ENCODE measurements around the gene SLC25A25. TPM values are rescaled to one million over a fixed set of nuclear protein-coding genes. Genes with fewer than 3 reads are reported as not detected.
A peak's percentile ranks its signal among the peaks of the same experiment; 100 is the strongest.

The SLC25A25 gene
- total and polyA plus RNA-seq, 11 donors, result 1.7 to 15.1 (median 6.7) TPM

DNA sequence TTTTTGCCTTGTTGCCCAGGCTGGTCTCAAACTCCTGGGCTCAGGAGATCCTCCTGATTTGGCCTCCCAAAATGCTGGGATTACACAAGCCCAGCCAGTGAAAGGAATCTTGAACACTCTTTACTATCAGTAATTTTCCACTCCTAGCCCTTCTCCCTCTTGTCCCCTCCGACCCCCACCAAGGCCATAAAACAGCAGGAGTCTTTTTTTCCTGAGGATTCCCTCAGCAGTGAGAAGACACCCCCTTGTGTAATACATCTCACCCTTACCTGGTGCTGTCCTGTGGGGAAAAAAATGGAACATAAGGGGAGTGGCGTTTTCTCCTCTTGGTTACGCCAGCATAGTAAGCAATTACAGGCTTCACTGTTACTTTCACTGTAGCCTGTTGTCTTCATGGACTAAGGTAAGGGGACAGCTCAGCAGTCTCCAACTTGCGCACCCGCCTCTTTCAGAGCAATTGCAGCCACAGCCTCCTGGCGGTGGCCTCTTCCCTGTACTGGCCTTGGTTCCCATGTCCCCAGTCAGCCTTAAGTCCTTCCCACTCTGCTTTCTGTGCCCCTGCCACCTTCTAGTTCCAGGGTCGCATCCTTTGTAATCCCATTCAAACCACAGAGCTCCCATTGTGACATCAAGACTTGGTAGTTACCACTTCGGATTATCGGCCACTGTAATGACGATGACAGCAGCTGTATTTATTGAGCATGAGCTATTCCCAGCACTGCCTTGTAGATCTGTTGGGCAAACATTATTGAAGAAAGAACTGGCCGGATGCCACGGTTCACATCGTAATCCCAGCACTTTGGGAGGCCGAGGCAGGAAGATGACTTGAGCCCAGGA is 10.9 kb upstream of the SLC25A25 start:
- no peak for ATAC-seq

DNA sequence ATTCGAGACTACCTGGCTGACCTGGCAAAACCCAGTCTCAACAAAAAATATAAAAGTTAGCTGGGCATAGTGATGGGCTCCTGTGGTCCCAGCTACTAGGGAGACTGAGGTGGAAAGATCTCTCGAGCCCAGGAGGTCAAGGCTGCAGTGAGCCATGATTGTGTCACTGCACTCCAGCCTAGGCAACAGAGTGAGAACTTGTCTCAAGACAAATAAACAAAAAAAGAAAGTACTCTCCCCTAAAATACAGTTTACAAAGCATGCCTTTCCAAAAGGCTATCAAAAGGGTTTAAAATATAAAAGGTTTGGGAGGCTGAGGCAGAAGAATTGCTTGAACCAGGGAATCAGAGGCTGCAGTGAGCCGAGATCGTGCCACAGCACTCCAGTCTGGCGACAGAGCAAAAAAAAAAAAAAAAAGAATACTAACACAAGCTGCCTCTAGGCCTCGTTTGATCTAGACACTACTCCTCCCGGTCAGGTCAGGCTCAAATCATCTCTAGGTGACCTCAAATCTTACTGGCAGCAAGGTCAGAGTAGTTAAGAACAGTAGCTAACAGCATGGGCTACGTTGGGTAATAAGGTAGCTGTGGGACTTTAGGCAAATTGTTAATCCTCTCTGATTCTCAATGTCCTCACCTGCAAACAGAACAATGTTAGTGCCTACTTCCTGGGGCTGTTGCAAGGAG is 10.2 kb upstream of the SLC25A25 start:
- H3K27ac ChIP-seq, result no peak overlapping the region

More for the DNA sequence above, 10.9 kb upstream of the SLC25A25 start:
- no peak overlapping the region for H3K4me3 ChIP-seq
- peaks cover 0 to 54% (median 21%) of the 10 kb centered on the region in 12 donors for H3K4me1 ChIP-seq
- no peaks in the 10 kb centered on the region for H3K27me3 ChIP-seq
- H3K27ac ChIP-seq, result peak overlapping the region in 1 of 12 donors; percentile 64
- 90 to 94% (median 91%) methylated on average over 14 of the region's 14 CpGs for WGBS, 4 donors
- no peaks in the 10 kb centered on the region for H3K9me3 ChIP-seq
- intact Hi-C loops (cut with DNase I), result no loop called here
- no peak for TF ChIP-seq POLR2A (IDR thresholded peaks at IDR 0.05)
- TF ChIP-seq, protein P1, sequence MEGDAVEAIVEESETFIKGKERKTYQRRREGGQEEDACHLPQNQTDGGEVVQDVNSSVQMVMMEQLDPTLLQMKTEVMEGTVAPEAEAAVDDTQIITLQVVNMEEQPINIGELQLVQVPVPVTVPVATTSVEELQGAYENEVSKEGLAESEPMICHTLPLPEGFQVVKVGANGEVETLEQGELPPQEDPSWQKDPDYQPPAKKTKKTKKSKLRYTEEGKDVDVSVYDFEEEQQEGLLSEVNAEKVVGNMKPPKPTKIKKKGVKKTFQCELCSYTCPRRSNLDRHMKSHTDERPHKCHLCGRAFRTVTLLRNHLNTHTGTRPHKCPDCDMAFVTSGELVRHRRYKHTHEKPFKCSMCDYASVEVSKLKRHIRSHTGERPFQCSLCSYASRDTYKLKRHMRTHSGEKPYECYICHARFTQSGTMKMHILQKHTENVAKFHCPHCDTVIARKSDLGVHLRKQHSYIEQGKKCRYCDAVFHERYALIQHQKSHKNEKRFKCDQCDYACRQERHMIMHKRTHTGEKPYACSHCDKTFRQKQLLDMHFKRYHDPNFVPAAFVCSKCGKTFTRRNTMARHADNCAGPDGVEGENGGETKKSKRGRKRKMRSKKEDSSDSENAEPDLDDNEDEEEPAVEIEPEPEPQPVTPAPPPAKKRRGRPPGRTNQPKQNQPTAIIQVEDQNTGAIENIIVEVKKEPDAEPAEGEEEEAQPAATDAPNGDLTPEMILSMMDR (IDR thresholded peaks at IDR 0.05), result no peak
- no peak for DNase-seq
- peaks cover 0 to 10% (median 4%) of the 10 kb centered on the region in 9 donors for H3K36me3 ChIP-seq

DNA sequence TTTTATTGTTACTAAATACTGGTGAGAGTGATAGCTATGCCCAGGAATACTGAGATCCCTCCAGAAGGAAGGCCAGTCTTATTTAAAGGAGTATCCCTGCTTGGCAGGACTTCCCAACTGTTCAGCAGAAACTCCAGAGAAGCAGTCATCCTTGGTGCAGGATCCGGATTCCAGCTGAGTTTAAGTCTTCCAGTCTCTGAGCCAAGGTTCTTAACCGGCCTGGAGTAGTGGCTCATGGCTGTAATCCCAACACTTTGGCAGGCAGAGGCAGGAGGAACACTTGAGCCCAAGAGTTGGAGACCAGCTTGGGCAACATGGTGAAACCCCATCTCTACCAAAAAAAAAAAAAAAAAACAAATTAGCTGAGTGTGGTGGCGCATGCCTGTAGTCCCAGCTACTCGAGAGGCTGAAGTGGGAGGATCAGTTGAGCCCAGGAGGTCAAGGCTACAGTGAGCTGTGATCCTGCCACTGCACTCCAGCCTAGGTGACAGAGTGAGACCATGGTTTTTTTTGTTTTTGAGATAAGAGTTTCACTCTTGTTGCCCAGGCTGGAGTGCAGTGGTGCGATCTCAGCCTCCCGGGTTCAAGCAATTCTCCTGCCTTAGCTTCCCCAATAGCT is 8.6 kb upstream of the SLC25A25 start:
- no peak overlapping the region for H3K4me3 ChIP-seq
- no peaks in the 10 kb centered on the region for H3K27me3 ChIP-seq
- peaks cover 0 to 25% (median 16%) of the 10 kb centered on the region in 9 donors for H3K36me3 ChIP-seq
- peaks cover 0 to 54% (median 28%) of the 10 kb centered on the region in 12 donors for H3K4me1 ChIP-seq
- ATAC-seq (no peak), DNase-seq (no peak)
- no peak for TF ChIP-seq POLR2A (IDR thresholded peaks at IDR 0.05)
- TF ChIP-seq, protein P1 (IDR thresholded peaks at IDR 0.05), result no peak
- no peak overlapping the region for H3K27ac ChIP-seq
- H3K9me3 ChIP-seq, result no peaks in the 10 kb centered on the region
- 86 to 93% (median 88%) methylated on average over 6 of the region's 6 CpGs for WGBS, 4 donors
- intact Hi-C loops (cut with DNase I), result no loop called here

More for the DNA sequence above, 10.2 kb upstream of the SLC25A25 start:
- ATAC-seq (no peak), DNase-seq (no peak)
- H3K9me3 ChIP-seq, result no peaks in the 10 kb centered on the region
- H3K36me3 ChIP-seq, result peaks cover 0 to 17% (median 10%) of the 10 kb centered on the region in 9 donors
- H3K4me1 ChIP-seq, result peaks cover 0 to 58% (median 26%) of the 10 kb centered on the region in 12 donors
- no peak overlapping the region for H3K4me3 ChIP-seq
- intact Hi-C loops (cut with DNase I), result no loop called here
- WGBS, 4 donors, result 82 to 93% (median 89%) methylated on average over 8 of the region's 8 CpGs
- no peak for TF ChIP-seq POLR2A (IDR thresholded peaks at IDR 0.05)
- TF ChIP-seq, protein P1 (IDR thresholded peaks at IDR 0.05), result no peak
- no peaks in the 10 kb centered on the region for H3K27me3 ChIP-seq
